CD14-positive monocyte (primary cell): ENCODE measurements around the gene ACVR1B. TPM values are rescaled to one million over a fixed set of nuclear protein-coding genes. Genes with fewer than 3 reads are reported as not detected.

Experiments
- DNase-seq, 3 donors: peaks; one replicate each; pipeline ENCODE4 v3.0.0-alpha.2; 2011 to 2022
- H2AFZ ChIP-seq: 2 replicates; pipeline ENCODE4 v1.6.0; 2012; ENCODE audit warnings: mild to moderate bottlenecking, low read depth, low read length, inconsistent platforms; ENCODE audit not compliant: insufficient read depth, poor library complexity, severe bottlenecking
- H3K27ac ChIP-seq, 2 donors: 1 replicate in 1 of 2; 2 replicates in 1 of 2; pipeline ENCODE4 v1.5.1; 2012 to 2013; ENCODE audit warnings: low read length in 2 of 2, control low read depth in 1 of 2, inconsistent platforms in 1 of 2, low read depth in 1 of 2, mild to moderate bottlenecking in 1 of 2
- H3K27me3 ChIP-seq, 2 donors: one replicate each; pipeline versions ENCODE4 v1.6.0 to v1.6.1; 2011 to 2013; ENCODE audit warnings: low read length in 2 of 2; ENCODE audit not compliant: control insufficient read depth in 2 of 2, insufficient read depth in 2 of 2
- H3K36me3 ChIP-seq, 2 donors: replicated peaks in 1 of 2; 1 replicate in 1 of 2; 2 replicates in 1 of 2; pipeline versions ENCODE4 v1.5.1 to v1.6.1; 2012 to 2013; ENCODE audit warnings: low read length in 2 of 2, control low read depth in 1 of 2, inconsistent platforms in 1 of 2, mild to moderate bottlenecking in 1 of 2; ENCODE audit not compliant: insufficient read depth in 2 of 2, control insufficient read depth in 1 of 2
- H3K4me1 ChIP-seq, 2 donors: 1 replicate in 1 of 2; 2 replicates in 1 of 2; pipeline versions ENCODE4 v1.5.1 to v1.6.1; 2012 to 2013; ENCODE audit warnings: low read length in 2 of 2, control low read depth in 1 of 2, inconsistent platforms in 1 of 2, mild to moderate bottlenecking in 1 of 2, moderate library complexity in 1 of 2; ENCODE audit not compliant: insufficient read depth in 2 of 2, control insufficient read depth in 1 of 2
- H3K4me2 ChIP-seq: replicated peaks from 2 replicates; pipeline ENCODE3; 2012; ENCODE audit warnings: low read length, moderate library complexity, mild to moderate bottlenecking; ENCODE audit not compliant: poor library complexity, severe bottlenecking; ENCODE audit errors: extremely low read depth
- H3K4me3 ChIP-seq, 3 experiments: fragments of 200-600 bp in 1 of 3; sonication (generic) in 1 of 3; replicated peaks in 1 of 3; 1 replicate in 2 of 3; 2 replicates in 1 of 3; pipeline ENCODE4 v1.5.1; 2011 to 2013; ENCODE audit warnings: low read length in 3 of 3, mild to moderate bottlenecking in 3 of 3, control low read depth in 2 of 3, low read depth in 2 of 3, inconsistent platforms in 1 of 3, moderate library complexity in 1 of 3
- H3K79me2 ChIP-seq: 2 replicates; pipeline ENCODE4 v1.6.0; 2012; ENCODE audit warnings: mild to moderate bottlenecking, control low read depth, inconsistent platforms, low read length, moderate library complexity; ENCODE audit not compliant: insufficient read depth
- H3K9ac ChIP-seq: 2 replicates; pipeline ENCODE4 v1.6.0; 2017; ENCODE audit warnings: low read length, mild to moderate bottlenecking; ENCODE audit not compliant: insufficient read depth, poor library complexity, severe bottlenecking
- H3K9me3 ChIP-seq, 2 donors: replicated peaks in 1 of 2; 1 replicate in 1 of 2; 2 replicates in 1 of 2; pipeline versions ENCODE4 v1.5.1 to v1.6.1; 2012 to 2013; ENCODE audit warnings: low read length in 2 of 2, control low read depth in 1 of 2; ENCODE audit not compliant: control insufficient read depth in 1 of 2, insufficient read depth in 1 of 2
- H4K20me1 ChIP-seq: 2 replicates; pipeline ENCODE4 v1.6.0; 2012; ENCODE audit warnings: mild to moderate bottlenecking, low read length, control low read depth, moderate library complexity; ENCODE audit not compliant: insufficient read depth
- H3K27ac Mint-ChIP-seq, 7 donors: one replicate each; pipeline ENCODE4 v1.8.0; 2020; ENCODE audit warnings: mild to moderate bottlenecking in 7 of 7, mixed read lengths in 7 of 7, moderate library complexity in 6 of 7, inconsistent platforms in 2 of 7
- H3K27me3 Mint-ChIP-seq, 3 donors: one replicate each; pipeline ENCODE4 v1.8.0; 2021 to 2022; ENCODE audit warnings: low read depth in 3 of 3, mild to moderate bottlenecking in 3 of 3, mixed read lengths in 3 of 3, moderate library complexity in 3 of 3, inconsistent platforms in 1 of 3
- H3K36me3 Mint-ChIP-seq, 2 donors: one replicate each; pipeline ENCODE4 v1.8.0; 2020; ENCODE audit warnings: mixed read lengths in 2 of 2, inconsistent platforms in 1 of 2, mild to moderate bottlenecking in 1 of 2
- H3K4me1 Mint-ChIP-seq: one replicate; pipeline ENCODE4 v1.8.0; 2020; ENCODE audit warnings: mild to moderate bottlenecking, mixed read lengths
- H3K4me3 Mint-ChIP-seq, 2 donors: one replicate each; pipeline ENCODE4 v1.8.0; 2020; ENCODE audit warnings: mild to moderate bottlenecking in 2 of 2, mixed read lengths in 2 of 2, moderate library complexity in 1 of 2
- H3K9me3 Mint-ChIP-seq, 7 donors: one replicate each; pipeline ENCODE4 v1.8.0; 2020 to 2022; ENCODE audit warnings: mixed read lengths in 7 of 7, mild to moderate bottlenecking in 6 of 7, moderate library complexity in 6 of 7, inconsistent platforms in 2 of 7
- WGBS: methylation state at CpG from one replicate; pipeline ENCODE4 v1.1.5; 2013; ENCODE audit warnings: missing lambda C conversion rate; ENCODE audit not compliant: insufficient coverage; 5-methylcytosine and 5-hydroxymethylcytosine counted together
- intact Hi-C, 2 donors: fragments of 100-400 bp; cut with micrococcal nuclease; formaldehyde crosslinking; loops; one replicate each; pipeline versions ENCODE4 v1.15.0 to v1.15.1; 2023
- polyA plus RNA-seq, 3 donors: library from polyadenylated mRNA; depleted of rRNA in 1 of 3; unstranded in 2 of 3; stranded (reverse) in 1 of 3; fragments of 300-500 nt in 2 of 3; fragments of >200 nt in 1 of 3; fragmentation: Illumina TruSeq in 2 of 3; gene quantifications; 1 replicate in 2 of 3; 2 replicates in 1 of 3; pipeline ENCODE4 v1.2.3, GENCODE V29; 2012 to 2021
- TF ChIP-seq, protein P1 (sequence below): fragments of 200-600 bp; IDR thresholded peaks from one replicate; pipeline ENCODE4 v1.8.0; 2022; ENCODE audit warnings: antibody characterized with exemption, mild to moderate bottlenecking

ACVR1B gene
- polyA plus RNA-seq, 3 donors: 1.8 to 18.5 (median 3.9) TPM

GRCh38 chr12:52007982-52008510 is 56.5 kb downstream of the ACVR1B start:
- Histone ChIP-seq H3K4me2 (peak overlapping the region; percentile 86), H3K36me3 (no peaks in the 10 kb centered on the region), H3K27me3 (peaks cover 9 to 32% of the 10 kb centered on the region in 2 donors), H2AFZ (no peak overlapping the region), H3K27ac (peak overlapping the region in 1 of 2 donors; percentile 68), H3K4me1 (peaks cover 33 to 50% of the 10 kb centered on the region in 2 donors), H3K79me2 (no peaks in the 10 kb centered on the region), H4K20me1 (peaks cover 41% of the 10 kb centered on the region), H3K9ac (peak overlapping the region; percentile 86), H3K9me3 (no peaks in the 10 kb centered on the region), H3K4me3 (peak overlapping the region; percentile 55 to 90 (median 59))
- peaks cover 46% of the 10 kb centered on the region for H3K4me1 Mint-ChIP-seq
- peaks cover 30 to 48% (median 47%) of the 10 kb centered on the region in 3 donors for H3K27me3 Mint-ChIP-seq
- H3K27ac Mint-ChIP-seq: peak overlapping the region in 5 of 7 donors; percentile 82 to 92 (median 86)
- 0% methylated on average over 1 of the region's 5 CpGs for WGBS
- peaks cover 23 to 30% of the 10 kb centered on the region in 2 donors for H3K36me3 Mint-ChIP-seq
- intact Hi-C loops: no loop called here
- peak overlapping the region; percentile 89 to 95 for H3K4me3 Mint-ChIP-seq
- peaks cover 0 to 20% (median 8%) of the 10 kb centered on the region in 7 donors for H3K9me3 Mint-ChIP-seq
- TF ChIP-seq, protein P1, sequence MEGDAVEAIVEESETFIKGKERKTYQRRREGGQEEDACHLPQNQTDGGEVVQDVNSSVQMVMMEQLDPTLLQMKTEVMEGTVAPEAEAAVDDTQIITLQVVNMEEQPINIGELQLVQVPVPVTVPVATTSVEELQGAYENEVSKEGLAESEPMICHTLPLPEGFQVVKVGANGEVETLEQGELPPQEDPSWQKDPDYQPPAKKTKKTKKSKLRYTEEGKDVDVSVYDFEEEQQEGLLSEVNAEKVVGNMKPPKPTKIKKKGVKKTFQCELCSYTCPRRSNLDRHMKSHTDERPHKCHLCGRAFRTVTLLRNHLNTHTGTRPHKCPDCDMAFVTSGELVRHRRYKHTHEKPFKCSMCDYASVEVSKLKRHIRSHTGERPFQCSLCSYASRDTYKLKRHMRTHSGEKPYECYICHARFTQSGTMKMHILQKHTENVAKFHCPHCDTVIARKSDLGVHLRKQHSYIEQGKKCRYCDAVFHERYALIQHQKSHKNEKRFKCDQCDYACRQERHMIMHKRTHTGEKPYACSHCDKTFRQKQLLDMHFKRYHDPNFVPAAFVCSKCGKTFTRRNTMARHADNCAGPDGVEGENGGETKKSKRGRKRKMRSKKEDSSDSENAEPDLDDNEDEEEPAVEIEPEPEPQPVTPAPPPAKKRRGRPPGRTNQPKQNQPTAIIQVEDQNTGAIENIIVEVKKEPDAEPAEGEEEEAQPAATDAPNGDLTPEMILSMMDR: no peak
- DNase-seq: no peak

DNA sequence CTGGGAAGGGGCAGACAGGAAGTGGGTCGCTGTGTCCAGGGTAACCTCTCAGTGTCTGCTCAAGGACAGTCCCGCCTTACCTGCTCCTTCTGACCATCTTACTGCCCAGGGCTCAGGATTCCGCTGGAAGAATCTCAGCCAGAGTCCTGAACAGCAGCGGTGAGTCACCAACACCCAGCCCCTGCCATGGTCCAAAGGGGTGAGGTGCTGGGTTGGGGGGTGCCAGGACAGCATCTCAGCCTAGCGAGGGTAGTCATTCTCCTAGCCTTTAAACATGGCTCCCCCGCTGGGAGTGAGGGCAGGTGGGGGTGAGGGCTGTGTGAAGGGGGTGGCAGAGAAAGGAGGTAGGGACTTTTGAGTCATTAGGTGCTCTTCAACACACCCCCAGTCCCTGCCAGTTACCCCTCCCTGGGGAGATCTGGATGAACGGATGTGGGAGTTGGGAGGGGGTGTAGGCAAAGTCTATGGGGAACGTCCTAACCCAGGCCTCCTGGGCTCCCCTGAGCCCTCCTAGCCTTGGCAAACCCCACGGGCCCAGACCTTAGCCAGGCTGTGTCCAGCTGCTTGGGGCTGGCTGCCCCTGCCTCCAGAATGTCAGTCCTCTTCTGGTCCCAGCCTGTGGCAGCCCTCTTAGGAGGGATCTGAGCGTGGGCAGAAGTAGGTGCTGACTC is 57.7 kb downstream of the ACVR1B start:
- Histone ChIP-seq H3K9ac (no peak overlapping the region), H3K27me3 (peaks cover 9 to 32% of the 10 kb centered on the region in 2 donors)
- DNase-seq: no peak

More for the DNA sequence above, 57.7 kb downstream of the ACVR1B start:
- H3K9me3 Mint-ChIP-seq: peaks cover 0 to 20% (median 8%) of the 10 kb centered on the region in 7 donors
- no peaks in the 10 kb centered on the region for H3K79me2 ChIP-seq
- H3K4me3 Mint-ChIP-seq: peak overlapping the region; percentile 89 to 95
- peak overlapping the region in 1 of 3 experiments; percentile 90 for H3K4me3 ChIP-seq
- H4K20me1 ChIP-seq: peaks cover 46% of the 10 kb centered on the region
- H3K27me3 Mint-ChIP-seq: peaks cover 27 to 47% (median 46%) of the 10 kb centered on the region in 3 donors
- H3K4me1 ChIP-seq: peaks cover 33 to 46% of the 10 kb centered on the region in 2 donors
- peak overlapping the region; percentile 86 for H3K4me2 ChIP-seq
- H2AFZ ChIP-seq: no peak overlapping the region
- H3K36me3 ChIP-seq: no peaks in the 10 kb centered on the region
- TF ChIP-seq, protein P1: no peak
- no peaks in the 10 kb centered on the region for H3K9me3 ChIP-seq
- H3K4me1 Mint-ChIP-seq: peaks cover 42% of the 10 kb centered on the region
- H3K27ac Mint-ChIP-seq: peak overlapping the region in 4 of 7 donors; percentile 37 to 86 (median 52)
- intact Hi-C loops: no loop called here
- WGBS: 93% methylated on average over 3 of the region's 10 CpGs
- peaks cover 23 to 30% of the 10 kb centered on the region in 2 donors for H3K36me3 Mint-ChIP-seq
- H3K27ac ChIP-seq: no peak overlapping the region
